Measurements from ENCODE around the gene IDH3B.

GRCh38 chr20:2631228-2631627, 32.8 kb downstream of the IDH3B start:
- TF ChIP-seq POLR2A (IDR thresholded peaks at IDR 0.05) = no peak
- no peak for TF ChIP-seq CTCF (IDR thresholded peaks at IDR 0.05 in 8 of 11, conservative IDR thresholded peaks at IDR 0.05 in 3 of 11)
